GM21717 (cell line): Measurements from ENCODE around the gene PKP3.
"Not testable (repeated sequence)": the region's sequence is repeated elsewhere in the genome, so short reads cannot be mapped to it uniquely, and the experiment has no call there.

Experiments used
- ATAC-seq: cut with Tn5 transposase; IDR thresholded peaks from one replicate; pipeline ENCODE4 v1.9.1; 2021; ENCODE audit warnings: mild to moderate bottlenecking, moderate library complexity; ENCODE audit not compliant: unreplicated experiment

Gene PKP3, protein sequence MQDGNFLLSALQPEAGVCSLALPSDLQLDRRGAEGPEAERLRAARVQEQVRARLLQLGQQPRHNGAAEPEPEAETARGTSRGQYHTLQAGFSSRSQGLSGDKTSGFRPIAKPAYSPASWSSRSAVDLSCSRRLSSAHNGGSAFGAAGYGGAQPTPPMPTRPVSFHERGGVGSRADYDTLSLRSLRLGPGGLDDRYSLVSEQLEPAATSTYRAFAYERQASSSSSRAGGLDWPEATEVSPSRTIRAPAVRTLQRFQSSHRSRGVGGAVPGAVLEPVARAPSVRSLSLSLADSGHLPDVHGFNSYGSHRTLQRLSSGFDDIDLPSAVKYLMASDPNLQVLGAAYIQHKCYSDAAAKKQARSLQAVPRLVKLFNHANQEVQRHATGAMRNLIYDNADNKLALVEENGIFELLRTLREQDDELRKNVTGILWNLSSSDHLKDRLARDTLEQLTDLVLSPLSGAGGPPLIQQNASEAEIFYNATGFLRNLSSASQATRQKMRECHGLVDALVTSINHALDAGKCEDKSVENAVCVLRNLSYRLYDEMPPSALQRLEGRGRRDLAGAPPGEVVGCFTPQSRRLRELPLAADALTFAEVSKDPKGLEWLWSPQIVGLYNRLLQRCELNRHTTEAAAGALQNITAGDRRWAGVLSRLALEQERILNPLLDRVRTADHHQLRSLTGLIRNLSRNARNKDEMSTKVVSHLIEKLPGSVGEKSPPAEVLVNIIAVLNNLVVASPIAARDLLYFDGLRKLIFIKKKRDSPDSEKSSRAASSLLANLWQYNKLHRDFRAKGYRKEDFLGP

DNA sequence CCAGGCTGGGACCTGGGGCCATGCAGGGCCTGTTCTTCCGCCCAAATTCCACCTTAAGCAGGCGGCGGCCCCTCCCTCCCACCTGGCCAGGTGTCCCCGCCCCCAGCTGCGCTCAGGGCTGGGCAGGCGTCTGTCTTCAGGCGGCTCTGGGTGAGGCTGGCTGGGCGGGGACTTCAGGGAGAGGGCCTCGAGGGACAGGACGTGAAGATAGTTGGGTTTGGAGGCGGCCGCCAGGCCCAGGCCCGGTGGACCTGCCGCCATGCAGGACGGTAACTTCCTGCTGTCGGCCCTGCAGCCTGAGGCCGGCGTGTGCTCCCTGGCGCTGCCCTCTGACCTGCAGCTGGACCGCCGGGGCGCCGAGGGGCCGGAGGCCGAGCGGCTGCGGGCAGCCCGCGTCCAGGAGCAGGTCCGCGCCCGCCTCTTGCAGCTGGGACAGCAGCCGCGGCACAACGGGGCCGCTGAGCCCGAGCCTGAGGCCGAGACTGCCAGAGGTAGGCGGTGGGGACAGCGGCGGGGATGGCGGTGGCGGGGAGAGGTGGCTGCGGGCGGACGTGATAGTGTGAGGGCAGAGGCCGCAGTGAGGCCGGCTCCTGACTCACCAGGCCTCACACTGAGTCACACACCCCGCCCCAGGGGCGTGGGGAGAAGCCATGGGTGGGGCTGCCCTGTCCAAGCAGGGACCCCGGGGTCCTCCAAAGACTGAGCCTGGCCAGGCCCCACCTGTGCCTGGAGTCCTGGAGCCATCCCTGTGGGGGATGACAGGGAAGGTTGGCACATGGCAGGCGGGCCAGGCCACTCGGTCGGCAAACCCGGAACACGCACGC is at the start of gene PKP3:
Gene PKP3, plus strand, starts transcription at position 176 of the 824 bp plus-strand sequence. Its CDS starts 84 bp downstream, at position 260.
- no peak for ATAC-seq

GRCh38 chr11:344836-345578 is 49.0 kb upstream of the PKP3 start:
- no peak for ATAC-seq

DNA sequence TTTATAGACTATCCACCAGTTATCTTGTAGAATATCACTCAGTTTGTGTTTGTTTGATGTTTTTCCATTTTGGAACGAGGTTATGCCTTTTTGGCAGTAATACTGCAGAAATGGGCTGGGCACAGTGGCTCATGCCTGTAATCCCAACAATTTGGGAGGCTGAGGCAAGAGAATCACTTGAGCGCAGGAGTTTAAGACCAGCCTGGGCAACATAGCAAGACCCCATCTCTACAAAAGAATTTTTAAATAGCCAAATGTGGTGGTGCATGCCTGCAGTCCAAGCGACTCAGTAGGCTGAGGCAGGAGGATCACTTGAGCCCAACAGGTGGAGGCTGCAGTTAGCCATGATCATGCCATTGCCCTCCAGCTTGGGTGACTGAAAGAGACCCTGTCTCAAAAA is 47.5 kb upstream of the PKP3 start:
- ATAC-seq, result no peak

DNA sequence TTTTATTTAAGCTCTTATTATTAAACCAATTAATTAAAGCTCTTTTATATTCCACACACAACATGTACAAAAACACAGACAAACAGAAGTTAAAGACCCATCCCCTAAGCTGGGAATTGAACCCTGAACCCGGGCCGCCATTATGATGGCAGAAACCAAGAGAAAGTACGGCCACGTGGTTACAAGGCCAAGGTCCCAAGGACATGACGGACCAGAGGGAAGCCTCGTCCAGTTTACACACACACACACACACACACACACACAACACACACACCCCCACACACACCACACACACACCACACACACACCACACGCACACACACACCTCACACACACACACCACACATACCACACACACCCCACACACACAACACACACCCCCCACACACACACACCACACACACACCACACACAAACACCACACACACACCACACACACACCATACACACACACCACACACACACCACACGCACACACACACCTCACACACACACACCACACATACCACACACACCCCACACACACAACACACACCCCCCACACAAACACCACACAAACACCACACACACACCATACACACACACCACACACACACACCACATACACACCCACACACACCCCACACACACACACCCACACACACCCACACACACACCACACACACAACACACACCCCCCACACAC is 44.6 kb upstream of the PKP3 start:
- ATAC-seq, result not testable (repeated sequence)

GRCh38 chr11:350033-350722 is 43.8 kb upstream of the PKP3 start:
- not testable (repeated sequence) for ATAC-seq

DNA sequence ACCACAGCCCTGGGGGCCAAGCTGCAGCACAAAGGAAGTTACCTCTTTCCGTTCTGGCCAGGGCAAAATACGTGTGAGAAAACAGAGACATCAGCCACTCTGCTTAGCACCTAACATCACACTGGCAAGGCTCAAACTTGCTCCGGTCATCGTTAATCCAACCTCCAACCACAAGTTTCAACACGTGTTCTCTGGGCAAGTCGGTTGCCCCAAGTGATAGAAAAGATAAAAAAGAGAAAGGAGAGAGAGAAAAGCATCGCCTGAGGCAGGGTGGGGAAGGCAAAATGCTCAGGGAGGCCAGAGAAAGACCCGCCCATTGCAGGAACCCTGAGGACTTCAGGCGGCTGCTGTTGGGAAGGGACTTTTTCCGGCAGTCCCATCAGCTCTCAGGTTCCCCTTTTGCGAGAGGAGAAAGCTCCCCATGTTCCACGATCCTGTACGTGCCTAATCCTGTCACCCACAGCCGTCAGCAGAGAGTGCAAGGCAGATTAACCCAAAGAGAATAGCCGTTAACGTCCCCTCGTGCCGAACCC is 43.2 kb upstream of the PKP3 start:
- ATAC-seq, result no peak

DNA sequence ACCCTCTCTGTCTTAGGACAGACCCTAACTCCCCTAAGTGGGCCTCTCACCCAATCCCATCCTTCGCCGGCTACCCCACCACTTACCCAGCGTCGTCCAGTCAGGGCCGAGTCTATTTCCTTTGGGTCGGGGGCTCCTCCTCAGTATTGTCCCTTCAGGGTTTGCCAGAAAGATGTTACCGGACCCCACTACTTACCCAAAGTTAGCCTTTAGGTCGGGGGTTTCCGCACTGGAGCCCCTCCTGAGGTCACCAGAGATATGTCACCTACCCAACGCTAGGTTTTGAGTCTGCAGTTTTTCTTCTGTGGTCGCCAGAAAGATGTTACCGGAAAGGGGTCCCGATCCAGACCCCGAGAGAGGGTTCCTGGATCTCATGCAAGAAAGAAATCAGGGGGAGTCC is 42.6 kb upstream of the PKP3 start:
- ATAC-seq, result no peak

DNA sequence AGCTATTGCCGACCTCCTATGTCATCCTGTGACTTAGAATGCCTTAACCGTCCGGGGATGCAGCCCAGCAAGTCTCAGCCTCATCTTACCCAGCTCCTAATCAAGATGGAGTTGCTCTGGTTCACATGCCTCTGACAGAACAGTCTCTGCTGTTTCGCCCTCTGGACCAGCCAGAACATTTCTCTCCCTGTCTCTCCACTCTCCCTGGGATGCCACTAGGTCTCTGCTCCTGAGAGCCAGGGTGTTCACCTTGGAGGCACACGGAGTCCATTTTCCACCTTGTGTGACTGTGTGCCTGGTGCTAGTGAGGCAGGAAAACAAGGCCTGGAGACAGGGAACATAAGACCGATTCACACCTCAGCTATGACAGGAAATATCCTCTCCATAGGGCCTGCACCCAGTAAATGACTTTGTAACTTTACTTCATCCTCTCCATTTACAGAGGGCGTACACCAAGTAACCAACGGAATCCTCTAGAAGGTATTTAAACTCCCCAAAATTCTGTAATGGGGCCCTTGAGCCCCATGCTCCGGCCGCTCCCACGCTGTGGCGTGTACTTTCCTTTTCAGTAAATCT is 41.5 kb upstream of the PKP3 start:
- ATAC-seq, result no peak

DNA sequence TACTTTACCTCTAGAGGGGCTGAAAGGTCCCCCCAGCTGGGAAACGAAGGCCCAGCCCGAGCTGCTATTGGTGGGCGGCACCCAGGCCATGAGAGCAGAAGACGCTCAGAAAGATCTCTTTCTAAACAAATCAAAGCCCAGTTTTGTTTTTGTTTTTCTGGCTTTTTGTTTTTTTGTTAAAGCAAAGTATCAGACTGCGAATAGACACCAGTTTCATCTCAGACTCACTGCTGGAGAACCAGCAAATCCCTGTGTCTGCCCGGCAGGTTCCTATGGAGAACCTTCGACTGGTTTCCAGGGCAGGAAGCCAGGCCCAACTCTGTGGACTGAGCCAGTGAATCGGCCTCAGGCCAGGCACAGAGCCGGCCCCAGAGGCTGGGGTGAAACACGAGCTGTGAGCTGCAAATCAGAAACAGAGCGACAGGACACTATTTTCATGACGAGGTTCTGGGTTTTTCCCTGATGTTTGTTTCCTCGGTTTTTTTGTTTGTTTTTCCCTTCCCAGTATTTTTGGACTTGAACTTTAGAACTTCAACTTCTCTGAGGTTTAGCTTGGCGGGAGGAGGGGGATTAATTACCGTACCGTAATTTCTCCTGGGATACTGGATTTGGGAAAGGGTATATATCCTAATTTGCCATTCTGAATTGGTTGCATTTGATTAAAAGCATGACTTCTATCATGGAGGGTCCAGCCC is 40.7 kb upstream of the PKP3 start:
- ATAC-seq, result no peak

DNA sequence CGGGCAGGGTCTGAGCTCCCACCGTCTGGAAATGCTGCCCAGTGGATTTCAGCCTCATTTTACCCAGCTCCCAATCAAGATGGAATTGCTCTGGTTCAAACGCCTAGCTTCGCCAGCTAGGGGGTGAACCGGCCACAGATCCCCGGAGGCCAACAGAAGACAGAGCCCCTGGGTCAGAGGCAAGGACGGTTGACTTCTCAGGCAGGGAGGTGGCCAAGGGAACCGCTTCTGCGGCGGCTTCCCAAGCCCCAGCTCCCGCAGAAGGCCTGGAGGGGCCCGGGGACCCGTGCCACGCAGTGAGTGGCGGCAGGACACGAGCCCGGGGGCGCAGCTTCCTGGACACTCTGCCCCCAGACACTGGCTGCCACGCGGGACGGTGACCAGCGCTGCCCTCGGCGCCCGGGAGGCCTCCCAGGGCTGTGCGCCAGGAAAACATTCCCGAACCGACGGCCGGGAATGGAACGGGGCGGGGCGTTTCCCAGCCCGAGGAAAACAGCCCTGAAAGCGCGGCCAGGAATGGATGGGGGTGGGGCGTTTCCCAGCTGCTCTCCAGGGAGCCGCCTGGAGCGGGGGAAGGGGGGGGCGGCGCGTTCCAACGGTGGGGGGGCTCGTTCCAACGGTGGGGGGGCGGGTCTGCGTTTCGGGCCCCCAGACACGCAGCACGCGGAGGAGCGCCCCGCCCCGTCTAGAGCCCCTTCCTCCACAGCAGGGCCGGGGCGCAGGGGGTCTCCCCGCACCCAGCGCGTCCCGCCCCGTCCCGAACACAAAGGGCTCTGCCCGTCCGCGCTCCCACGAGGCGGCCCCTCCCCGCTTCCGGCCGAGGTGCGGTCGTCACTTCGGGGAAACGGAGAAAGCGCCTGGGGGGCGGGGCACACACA is 38.2 kb upstream of the PKP3 start:
- ATAC-seq, result peak; percentile 58

- no peak for ATAC-seq
Observed at GRCh38 chr11:356610-357009, 37.4 kb upstream of the PKP3 start.

DNA sequence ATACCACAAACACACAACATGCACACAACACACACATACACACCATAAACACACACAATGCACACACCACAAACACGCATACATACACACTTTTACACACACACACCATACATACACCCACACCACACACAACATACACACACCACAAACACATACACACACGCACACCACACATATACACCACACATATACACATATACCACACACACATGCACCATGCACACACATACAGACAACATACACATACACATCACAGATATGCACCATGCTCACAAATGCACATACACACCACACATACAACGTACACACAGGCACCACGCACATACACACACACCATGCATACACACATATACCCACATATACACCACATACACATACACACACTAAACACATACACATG is 36.4 kb upstream of the PKP3 start:
- ATAC-seq, result no peak

GRCh38 chr11:358129-358800 is 35.7 kb upstream of the PKP3 start:
- no peak for ATAC-seq

GRCh38 chr11:359181-359714 is 34.8 kb upstream of the PKP3 start:
- ATAC-seq, result no peak

GRCh38 chr11:360326-361280 is 33.4 kb upstream of the PKP3 start:
- no peak for ATAC-seq
